ENCODE measurements around the gene PLEKHO1. TPM values are rescaled to one million over a fixed set of nuclear protein-coding genes. Genes with fewer than 3 reads are reported as not detected.
A peak's percentile ranks its signal among the peaks of the same experiment; 100 is the strongest.

PLEKHO1 gene
- total RNA-seq, 1 experiment from 2014 or later, result 66.9 TPM

DNA sequence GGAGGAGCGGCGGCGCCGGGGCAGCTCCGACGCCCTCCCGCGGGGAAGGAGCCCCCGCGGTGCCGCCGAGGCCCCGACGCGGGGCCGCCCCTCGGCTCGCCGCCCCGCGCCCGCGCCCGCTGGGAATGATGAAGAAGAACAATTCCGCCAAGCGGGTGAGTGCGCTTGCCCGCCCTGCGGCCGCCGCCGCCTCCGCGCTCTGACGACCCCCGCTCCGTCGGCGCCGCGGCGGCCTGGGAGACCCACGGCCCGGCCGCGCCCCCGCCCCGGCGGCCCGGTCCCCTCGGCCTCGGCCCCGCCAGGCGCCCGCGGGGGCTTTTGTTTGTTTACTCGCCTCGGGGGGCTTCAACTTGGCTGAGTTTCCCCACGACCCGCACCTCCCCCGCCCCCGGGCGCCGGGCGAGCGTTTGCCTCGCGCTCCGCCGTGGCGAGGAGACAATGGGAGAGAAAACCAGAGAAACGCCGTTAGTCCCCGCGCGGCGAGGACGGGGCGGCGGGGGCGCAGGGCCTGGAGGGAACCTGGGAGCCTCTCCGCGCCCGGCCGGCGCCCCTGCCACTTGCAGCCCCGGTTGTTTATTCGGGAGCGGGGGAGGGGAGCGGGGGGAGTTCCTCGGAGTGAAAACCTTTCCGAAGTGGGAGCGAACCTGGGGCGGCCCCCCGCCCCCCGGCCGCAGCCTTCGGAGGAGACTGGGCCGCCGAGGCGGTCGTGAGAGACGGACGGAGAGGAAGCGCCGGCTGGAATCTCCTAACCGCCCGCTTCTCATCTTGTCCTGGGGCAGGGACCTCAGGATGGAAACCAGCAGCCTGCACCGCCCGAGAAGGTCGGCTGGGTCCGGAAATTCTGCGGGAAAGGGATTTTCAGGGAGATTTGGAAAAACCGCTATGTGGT, 661 bp downstream of the PLEKHO1 start:
- no peak for DNase-seq (ENCODE audit: low read depth)

DNA sequence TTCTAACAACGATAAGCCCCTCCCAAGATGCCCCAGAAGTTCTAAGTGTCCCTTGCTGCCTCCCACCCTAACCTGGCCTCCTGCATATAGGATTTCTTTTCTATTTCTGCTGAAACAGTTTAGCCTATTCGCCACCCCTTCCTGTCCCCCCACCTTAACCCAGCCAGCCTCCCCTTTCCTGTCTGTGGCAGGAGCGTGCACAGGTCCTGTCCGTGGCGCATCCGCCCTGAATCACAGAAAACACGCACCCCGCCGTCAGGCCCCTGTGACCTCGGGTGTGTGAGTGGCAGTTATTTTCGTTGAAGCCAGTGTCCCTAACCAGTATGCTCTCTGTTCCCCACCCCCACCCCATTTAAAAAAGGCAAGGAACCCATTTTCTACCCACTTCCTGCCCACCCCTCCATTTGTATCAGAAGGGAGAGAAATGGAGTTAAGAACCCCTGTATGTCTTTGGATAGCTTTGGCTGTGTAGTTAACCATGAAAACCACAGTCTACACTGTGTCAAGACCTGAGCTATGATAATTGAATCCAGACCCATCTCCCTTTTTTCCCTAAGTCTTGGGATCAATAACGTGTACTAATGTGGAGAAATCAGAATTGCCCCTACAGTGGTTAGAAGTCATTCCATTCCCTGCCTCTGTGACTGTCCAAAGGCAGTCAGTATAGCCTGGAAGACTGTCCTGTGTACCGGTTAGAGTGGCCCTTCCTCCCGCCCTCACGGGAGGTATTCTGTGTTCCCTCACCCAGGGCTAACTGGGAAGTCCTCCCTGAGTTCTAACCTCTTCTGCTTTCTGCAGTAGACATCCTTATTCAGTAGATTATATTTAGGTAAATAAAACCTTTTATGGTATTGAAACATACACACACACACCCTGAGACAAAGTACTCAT, 1.8 kb downstream of the PLEKHO1 start:
- DNase-seq (ENCODE audit: low read depth), result peak; percentile 35

DNA sequence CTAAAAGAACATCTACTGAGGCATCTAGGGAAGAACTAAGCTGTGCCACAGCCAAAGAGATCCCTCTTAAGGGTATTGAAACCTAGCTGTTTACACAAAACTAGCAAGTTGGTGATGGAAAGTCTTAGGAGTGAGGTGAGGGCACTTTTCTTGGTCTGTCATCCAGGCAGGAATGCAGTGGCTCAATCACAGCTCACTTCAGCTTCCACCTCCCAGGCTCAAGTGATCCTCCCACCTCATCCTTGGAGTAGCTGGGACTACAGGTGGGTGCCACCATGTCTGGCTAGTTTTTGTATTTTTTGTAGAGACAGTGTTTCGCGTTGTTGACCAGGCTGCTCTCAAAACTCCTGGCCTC, 2.4 kb downstream of the PLEKHO1 start:
- DNase-seq (ENCODE audit: low read depth), result no peak

DNA sequence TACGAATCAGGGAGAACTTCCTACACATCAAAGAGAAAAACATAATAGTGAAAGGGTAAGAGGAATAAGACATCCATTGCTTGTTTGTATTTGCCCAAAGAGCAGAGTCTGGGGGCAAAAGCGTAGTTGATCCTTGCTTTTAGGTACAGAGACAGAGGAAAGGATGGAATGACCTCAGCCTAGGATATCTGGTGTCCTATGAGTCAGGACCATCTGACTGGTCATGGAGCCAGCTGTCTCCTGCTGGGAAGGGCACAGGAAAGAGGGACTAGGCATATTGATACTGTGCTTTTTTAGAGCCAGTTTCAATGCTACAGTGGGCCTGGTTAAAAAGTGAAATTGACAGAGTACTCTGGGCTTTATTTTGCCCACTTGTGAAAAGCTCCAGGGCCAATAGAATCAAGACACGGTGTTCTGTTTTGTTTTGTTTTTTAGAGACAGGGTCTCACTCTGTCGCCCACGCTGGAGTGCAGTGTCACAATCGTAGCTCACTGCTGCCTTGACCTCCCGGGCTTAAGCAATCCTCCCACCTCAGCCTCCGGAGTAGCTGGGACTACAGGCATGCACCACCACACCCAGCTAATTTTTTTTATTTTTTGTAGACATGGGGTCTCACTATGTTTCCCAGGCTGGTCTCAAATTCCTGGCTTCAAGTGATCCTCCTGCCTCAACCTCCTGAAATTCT, 3.2 kb downstream of the PLEKHO1 start:
- peak; percentile 75 for DNase-seq (ENCODE audit: low read depth)

DNA sequence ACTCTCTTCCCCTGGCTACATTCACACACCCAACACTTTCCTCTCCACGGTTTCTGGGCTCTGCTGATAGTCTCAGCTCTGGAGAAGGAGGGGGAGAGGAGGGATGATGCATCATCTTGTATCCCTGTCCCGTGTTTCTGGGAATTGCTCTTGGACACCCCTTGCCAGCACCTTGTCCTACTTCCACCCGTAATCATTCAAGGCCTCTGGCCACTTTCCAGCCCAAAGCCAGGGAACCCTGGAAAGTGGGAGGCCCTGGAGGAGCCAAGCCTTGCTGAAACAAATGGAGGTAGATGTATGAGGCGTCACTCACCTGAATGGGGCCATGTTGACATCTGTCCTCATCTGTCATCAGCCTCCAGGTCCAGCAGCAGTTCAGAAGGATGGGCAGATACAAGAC, 4.4 kb downstream of the PLEKHO1 start:
- DNase-seq (ENCODE audit: low read depth), result no peak

DNA sequence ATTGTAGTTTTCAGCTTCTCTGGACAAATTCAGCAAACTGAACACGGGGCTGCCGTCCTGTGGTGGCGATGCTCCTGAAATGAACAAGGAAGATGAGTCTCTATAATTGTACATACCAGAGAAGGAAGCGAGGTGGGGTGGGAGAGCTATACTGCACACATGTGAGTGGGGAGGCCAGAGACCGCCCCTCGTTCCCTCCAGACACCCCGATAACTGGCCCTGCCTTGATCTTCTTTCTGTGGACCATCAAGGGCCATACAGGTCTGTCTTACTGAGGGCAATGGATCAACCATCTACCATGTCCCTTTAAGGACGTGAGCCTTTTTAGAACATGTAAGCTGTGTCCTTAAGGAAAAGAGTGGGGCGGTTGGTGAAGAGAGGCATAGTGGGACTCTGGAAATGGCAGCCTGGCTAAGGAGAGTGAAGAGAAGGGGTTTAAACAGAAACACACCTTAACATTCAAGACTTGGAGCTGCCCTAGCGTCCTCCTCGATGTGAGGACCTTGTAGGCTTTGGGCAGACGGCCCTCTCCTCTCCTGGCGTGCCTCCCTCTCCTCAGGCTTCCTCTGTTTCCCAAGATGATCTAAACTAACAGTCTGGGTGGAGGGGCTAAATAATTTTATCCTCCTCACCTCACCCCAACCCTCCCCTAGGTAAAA, 5.8 kb downstream of the PLEKHO1 start:
- no peak for DNase-seq (ENCODE audit: low read depth)

DNA sequence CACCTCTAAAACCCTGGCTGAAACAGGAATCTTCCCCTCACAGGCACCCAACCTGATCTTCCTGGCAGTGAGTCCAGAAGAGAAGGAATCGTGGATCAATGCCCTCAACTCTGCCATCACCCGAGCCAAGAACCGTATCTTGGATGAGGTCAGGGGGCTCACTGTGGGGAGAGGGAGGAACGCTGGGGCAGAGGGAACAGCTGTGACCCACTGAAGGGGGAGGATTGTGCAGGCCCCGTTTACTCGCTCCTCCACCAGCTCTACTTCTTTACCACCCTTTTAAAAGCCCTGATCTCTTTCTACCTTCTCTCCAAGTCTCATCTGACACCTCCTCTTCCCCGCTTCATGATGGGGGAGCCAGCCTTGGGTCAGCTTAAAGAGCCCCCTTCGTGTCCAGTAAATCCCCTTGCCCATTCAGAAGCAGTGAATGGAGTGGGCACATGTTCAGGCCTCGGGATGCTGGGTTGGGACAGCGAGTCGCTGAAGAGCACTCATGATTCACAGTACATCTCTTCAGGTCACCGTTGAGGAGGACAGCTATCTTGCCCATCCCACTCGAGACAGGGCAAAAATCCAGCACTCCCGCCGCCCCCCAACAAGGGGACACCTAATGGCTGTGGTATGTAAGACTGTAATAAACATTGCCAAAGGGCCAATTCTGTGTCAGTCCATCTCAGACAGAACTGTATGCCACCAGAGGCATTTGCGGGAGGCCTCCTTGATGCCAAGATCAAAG, 7.3 kb downstream of the PLEKHO1 start:
- peak; percentile 42 for DNase-seq (ENCODE audit: low read depth)

DNA sequence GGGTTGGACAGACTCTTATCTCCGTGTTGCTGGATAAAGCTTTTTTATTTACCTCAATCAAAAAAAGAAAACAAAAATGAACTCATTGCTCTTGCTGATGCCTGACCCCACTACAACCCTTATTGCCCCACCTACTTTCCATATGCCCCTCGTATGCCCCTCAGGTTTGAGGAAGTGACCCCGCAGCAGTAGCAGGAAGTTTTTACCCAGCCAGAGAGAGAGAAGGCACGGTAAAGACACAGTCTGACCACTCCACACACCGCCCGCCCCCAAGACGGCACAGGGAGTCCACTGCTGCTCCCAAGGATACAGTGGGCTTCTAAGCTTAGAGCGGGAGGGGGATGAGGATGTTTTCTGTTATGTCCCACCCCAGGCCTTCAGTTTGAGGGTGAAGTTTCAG, 9.8 kb downstream of the PLEKHO1 start:
- DNase-seq (ENCODE audit: low read depth), result no peak

DNA sequence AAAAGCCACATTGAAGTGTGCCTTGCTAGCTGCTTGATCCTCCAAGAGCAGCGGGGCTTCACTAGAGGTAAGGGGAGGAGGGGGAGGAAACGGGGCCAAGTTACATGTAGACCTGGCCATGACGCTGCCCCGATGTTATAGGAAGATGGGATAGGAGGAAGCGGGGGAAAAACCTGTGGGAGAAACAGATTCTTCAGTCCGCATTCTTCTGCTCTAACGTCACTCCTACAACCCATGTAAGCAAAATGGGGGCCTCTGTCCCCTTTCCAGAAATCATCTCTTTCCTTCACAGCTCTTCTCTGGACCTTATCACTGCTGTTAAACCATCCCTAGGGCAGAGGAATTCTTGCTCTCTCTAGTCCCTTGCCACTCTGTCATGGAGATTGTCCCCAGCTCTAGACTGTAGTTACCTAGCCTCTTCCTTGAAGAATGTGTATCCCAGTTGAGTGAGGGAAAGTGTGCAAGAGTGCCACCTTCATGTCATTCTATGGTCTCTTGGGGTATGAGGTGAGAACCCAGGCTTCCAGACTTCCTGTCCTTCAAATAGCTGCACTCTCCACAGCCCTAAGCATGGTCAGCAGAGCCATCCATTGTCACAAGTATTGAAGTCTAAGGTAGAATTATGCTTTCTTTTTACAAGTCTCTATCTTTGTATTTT, 11.4 kb downstream of the PLEKHO1 start:
- DNase-seq (ENCODE audit: low read depth), result no peak

DNA sequence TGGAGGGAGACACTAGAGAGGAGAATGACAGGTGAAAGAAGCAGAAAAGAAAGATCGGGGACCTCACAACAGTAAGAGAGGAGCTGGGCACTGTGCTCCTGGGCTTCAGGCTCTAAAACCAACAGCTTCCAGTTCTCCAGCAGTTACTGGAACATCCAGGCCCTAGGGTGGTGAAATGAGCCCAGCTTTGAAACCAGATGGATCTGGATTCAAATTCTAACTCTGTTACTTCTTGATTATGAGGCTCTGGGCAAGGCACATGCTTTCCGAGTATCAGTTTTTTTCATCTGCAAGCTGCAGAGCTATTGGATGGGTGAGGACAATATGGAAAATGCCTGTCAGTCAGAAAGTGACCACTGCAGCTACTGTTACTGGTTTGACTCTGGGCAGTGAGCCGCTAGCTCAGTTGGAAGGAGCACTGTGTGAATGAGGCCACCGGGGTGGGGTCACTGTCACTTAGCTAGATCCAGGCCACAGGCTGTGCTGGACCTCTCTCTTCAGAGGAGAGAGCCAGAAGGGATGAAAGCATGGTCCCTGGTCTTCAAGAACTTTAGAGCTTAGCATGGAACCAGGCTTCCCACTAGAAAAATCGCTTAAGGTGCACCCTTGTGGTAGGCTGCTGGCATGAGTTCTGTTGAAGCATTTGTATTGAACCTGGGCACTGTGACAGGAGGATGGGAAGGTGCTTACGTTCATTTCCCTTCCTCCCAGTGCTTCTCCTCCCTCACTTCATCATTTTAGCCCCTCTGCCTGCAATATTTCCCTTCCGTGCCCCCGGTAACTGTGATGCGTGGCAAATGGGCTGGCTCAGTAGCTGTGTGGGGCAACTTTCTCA, 12.2 kb downstream of the PLEKHO1 start:
- DNase-seq (ENCODE audit: low read depth), result peak; percentile 46

DNA sequence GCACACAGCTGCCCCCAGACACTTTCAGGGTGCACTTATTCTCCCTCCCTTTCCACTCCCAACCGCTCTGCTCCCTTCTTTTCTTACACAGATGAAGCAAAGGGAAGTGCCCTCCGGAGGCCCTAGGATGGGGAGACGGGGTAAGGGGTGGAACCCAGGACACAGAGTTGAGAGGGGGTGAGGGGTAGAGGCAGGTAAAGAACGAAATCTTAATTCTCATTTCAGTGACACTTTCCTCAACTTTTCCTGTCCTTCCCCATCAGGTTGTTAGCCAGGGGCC, 12.8 kb downstream of the PLEKHO1 start:
- DNase-seq (ENCODE audit: low read depth), result no peak

DNA sequence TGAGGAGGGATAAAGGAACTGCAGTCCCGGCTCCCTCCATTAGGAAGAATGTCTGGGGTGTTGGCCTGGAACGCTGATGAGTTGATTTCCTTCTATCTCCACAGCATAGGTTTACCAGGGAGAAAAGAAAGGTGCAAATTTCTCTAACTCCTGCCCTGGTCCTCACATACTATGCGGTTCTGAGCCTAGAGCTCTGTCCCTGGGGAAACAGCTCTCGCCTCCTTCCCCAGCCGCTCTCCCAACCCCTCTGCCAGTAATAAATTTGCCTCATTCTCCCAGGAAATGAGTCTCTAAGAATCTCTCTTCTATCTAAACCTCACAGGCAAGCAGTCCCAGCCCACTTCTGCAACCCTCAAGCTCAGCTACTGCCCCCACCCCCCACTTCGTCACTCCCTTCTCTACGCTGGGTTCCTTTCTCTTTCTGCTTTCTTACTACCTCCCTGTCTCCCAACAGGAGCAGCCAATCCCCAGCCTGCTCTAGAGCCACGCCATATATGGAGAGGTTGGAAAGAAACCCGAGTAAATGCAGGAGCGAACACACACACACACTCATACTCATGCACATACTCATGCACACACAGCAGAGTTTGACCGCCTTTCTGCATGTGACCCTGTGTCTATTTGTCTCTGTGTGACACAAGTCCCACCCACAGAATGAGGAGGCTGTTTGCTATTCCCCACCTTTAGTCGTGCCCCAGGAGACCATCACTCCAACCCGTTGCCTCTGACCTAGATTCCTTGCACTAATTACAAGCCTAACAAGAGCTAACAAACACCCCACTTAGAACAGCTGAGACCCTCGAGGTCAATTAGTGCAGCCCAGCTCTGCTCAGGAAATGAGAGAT, 13.4 kb downstream of the PLEKHO1 start:
- DNase-seq (ENCODE audit: low read depth), result peak; percentile 98

DNA sequence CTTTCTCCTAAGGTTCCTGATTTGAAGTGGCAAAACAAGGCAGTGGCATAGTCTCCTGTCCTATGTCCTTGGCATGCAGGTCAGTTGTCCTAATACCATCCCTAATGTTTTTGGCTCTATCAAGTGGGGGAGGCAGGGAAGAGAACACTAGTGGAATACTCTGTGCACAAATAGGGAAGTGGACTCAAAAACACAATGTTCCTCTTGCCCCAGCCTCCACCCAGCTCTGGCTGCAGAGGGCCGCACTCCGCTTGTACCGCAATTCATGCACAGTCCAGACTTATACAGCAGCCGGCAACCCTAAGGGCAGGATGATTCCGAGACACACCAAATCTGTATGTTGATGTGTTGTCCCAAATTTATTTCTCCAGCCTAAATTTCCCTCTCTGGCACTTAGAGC, 14.5 kb downstream of the PLEKHO1 start:
- no peak for DNase-seq (ENCODE audit: low read depth)

DNA sequence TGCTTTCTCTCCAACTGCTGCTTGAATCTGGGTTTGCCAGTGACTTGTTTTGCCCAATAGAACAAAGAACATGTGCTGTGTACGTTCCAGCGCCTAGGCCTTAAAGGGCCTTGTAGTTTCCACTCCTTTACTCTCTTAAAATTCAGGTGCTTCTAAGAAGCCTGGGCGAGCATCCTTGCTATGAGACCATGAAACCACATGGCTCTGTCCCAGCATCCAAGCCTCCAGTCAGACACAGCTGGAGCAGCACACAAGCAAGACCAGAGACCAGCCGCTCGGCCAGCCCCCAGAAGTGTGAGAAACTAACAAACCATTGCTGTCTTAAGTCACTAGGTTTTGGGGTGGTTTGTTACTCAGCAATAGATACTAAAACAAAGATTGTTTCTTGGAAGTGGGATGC, 15.1 kb downstream of the PLEKHO1 start:
- no peak for DNase-seq (ENCODE audit: low read depth)

DNA sequence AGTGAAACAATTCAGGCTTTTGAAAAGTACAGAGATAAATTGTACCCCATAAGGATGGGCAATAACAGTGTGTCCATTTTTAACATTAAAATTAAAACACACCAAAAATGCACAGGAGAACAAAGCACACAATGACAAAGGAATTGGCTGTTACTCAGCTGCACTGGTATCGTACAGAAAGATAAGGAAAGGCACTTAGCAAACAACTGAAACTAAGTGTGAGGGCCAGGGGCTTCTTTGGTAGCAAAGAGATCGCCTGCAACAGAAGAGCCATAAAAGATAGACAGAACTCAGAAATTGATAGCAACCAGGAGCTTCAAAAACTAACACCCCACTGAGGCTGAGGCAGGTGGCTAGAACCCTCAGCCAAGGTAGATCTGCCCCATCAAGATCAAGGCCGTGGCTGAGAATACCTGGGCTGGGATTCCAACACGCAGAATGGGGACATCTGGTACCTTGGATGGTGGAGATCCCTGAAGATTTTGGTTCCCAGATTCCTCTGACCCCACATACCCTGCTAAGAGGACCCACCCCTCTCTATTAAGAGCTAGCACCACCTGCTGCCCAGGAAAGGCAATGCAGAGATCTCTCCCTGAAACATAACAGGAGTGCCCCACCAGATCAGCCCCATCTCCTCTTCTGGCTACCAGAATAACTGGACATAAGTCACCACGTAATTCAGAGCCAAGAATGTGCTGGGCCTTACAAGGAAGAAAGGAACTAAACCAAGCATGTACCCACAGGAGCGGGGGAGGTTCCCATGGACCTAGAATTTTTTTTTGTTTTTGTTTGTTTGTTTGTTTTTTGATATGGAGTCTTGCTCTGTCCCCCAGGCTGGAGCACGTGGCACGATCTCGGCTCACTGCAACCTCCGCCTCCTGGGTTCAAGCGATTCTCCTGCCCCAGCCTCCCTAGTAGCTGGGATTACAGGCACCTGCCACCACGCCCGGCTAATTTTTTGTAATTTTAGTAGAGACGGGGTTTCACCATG, 16.2 kb downstream of the PLEKHO1 start:
- DNase-seq (ENCODE audit: low read depth), result peak; percentile 53

DNA sequence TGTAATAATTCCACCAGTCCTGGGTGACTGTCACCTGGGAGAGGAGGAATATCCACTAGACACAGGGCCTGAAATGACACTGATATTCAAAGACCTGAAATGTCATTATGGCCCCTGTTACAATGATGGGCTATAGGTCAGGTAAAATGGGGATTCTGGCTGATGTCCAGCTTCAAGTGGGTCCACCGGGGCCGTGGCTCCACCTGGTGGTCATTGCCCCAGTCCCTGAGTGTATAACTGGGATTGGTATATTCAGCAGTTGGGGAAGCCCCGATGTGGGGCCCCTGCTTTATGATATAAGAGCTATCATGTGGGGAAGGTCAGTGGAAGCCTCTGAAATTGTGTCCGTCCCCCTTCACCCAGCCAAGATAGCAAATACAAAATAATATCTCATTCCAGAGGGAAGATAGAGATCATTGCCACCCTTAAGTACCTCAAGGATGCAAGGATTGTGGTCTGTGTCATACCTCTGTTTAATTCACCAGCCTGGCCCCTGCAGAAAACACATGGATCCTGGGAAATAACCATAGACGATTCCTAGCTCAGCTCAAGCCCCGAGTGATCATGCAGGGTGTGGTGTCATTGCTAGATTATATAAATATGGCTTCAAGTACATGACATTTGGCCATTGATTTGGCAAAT, 19.4 kb downstream of the PLEKHO1 start:
- peak; percentile 73 for DNase-seq (ENCODE audit: low read depth)

DNA sequence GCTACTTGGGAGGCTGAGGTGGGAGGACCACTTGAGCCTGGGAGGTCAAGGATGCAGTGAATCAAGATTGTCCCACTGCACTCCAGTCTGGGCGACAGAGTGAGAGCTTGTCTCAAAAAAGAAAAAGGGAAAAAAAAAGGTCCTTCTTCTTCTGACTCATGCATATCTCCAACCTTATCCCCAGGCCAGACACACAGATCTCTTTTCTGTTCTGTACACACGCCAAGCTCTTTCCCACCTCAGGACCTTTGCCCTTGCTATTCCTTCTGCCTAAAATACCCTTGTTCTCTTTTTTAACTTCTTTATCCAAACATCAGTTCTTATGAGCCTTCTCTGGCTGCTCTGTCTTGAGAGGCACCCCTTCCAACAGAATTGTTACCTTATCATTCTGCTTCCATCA, 22.1 kb downstream of the PLEKHO1 start:
- DNase-seq (ENCODE audit: low read depth), result no peak

Data from Daoy (cell line).